Parathyroid adenoma (tissue), 2 donors: ENCODE results near the gene ZNF70.

Experiments
- H2AFZ ChIP-seq: fragments of 300-600 bp; sonication (generic); one replicate; pipeline ENCODE4 v1.7.0; 2017; ENCODE audit warnings: antibody characterized with exemption, mild to moderate bottlenecking
- H3K27ac ChIP-seq: fragments of 300-600 bp; sonication (generic); one replicate; pipeline ENCODE4 v1.7.0; 2017
- H3K27me3 ChIP-seq: fragments of 300-600 bp; sonication (generic); one replicate; pipeline ENCODE4 v1.7.0; 2017; ENCODE audit warnings: low read length; ENCODE audit not compliant: control insufficient read depth, insufficient read depth
- H3K36me3 ChIP-seq: fragments of 300-600 bp; sonication (generic); one replicate; pipeline ENCODE4 v1.7.0; 2017; ENCODE audit warnings: low read length; ENCODE audit not compliant: control insufficient read depth, insufficient read depth
- H3K4me1 ChIP-seq: fragments of 300-600 bp; sonication (generic); one replicate; pipeline ENCODE4 v1.7.0; 2017; ENCODE audit warnings: control low read depth
- H3K4me2 ChIP-seq: fragments of 300-600 bp; sonication (generic); one replicate; pipeline ENCODE4 v1.7.0; 2017; ENCODE audit warnings: low read length
- H3K4me3 ChIP-seq: fragments of 300-600 bp; sonication (generic); one replicate; pipeline ENCODE4 v1.7.0; 2017; ENCODE audit warnings: low read depth, low read length
- H3K79me2 ChIP-seq: fragments of 300-600 bp; sonication (generic); one replicate; pipeline ENCODE4 v1.7.0; 2017; ENCODE audit warnings: control low read depth
- H3K9ac ChIP-seq: fragments of 300-600 bp; sonication (generic); one replicate; pipeline ENCODE4 v1.7.0; 2017; ENCODE audit warnings: mild to moderate bottlenecking
- H3K9me3 ChIP-seq: fragments of 300-600 bp; sonication (generic); one replicate; pipeline ENCODE4 v1.7.0; 2017; ENCODE audit warnings: low read length; ENCODE audit not compliant: control insufficient read depth
- TF ChIP-seq, protein P1 (sequence below): fragments of 300-600 bp; sonication (generic); IDR thresholded peaks from one replicate; pipeline ENCODE4 v1.7.0; 2017; ENCODE audit warnings: antibody characterized with exemption, mild to moderate bottlenecking
- donor health status: primary hyperparathyroidism.

The ZNF70 gene

DNA sequence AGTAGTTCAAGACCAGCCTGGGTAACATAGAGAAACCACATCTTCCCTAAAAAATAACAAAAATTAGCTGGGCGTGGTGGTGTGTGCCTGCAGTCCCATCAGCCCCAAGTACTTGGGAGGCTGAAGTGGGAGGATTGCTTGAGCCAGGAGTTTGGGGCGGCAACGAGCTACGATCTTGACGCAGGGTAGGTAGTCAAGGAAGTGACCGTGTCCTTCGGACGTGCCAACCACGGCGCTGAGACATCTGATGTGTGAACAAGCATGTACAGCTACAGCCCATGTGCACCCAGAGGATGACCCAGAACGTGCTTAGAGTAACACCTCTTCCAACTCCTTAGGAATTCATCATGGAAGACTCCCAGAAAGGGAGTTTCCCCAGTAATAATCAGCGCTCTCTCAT lies 38.7 kb downstream of the ZNF70 start:
- TF ChIP-seq, protein P1, sequence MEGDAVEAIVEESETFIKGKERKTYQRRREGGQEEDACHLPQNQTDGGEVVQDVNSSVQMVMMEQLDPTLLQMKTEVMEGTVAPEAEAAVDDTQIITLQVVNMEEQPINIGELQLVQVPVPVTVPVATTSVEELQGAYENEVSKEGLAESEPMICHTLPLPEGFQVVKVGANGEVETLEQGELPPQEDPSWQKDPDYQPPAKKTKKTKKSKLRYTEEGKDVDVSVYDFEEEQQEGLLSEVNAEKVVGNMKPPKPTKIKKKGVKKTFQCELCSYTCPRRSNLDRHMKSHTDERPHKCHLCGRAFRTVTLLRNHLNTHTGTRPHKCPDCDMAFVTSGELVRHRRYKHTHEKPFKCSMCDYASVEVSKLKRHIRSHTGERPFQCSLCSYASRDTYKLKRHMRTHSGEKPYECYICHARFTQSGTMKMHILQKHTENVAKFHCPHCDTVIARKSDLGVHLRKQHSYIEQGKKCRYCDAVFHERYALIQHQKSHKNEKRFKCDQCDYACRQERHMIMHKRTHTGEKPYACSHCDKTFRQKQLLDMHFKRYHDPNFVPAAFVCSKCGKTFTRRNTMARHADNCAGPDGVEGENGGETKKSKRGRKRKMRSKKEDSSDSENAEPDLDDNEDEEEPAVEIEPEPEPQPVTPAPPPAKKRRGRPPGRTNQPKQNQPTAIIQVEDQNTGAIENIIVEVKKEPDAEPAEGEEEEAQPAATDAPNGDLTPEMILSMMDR, result no peak
- H3K4me2 ChIP-seq, result no peak overlapping the region
- H3K4me3 ChIP-seq, result no peak overlapping the region
- no peaks in the 10 kb centered on the region for H3K36me3 ChIP-seq
- no peaks in the 10 kb centered on the region for H3K4me1 ChIP-seq
- no peak overlapping the region for H3K9ac ChIP-seq
- no peaks in the 10 kb centered on the region for H3K27me3 ChIP-seq
- no peaks in the 10 kb centered on the region for H3K9me3 ChIP-seq
- H3K27ac ChIP-seq, result no peak overlapping the region
- no peak overlapping the region for H2AFZ ChIP-seq
- H3K79me2 ChIP-seq, result no peaks in the 10 kb centered on the region

DNA sequence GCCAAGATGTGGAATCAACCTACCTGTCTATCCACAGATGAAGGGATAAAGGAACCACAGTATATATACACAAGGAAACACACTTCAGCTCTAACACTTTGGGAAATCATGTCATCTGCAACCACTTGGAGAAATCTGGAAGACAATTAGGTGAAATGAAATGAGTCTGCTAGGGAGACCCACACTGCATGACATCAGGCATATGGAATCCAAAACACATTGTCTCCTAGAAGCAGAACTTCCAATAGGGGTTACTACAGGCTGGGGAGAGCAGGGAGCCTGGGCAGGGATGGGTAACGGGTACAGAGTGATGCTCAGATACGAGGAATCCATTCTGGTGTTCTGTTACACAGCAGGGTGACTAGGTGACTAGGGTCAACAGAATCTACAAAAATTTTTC lies 41.8 kb downstream of the ZNF70 start:
- no peaks in the 10 kb centered on the region for H3K9me3 ChIP-seq
- H3K36me3 ChIP-seq, result no peaks in the 10 kb centered on the region
- no peak overlapping the region for H3K27ac ChIP-seq
- no peak overlapping the region for H3K9ac ChIP-seq
- TF ChIP-seq, protein P1, result no peak
- no peaks in the 10 kb centered on the region for H3K79me2 ChIP-seq
- no peak overlapping the region for H3K4me3 ChIP-seq
- no peaks in the 10 kb centered on the region for H3K27me3 ChIP-seq
- peaks cover 6% of the 10 kb centered on the region for H3K4me1 ChIP-seq
- H3K4me2 ChIP-seq, result no peak overlapping the region
- H2AFZ ChIP-seq, result no peak overlapping the region

DNA sequence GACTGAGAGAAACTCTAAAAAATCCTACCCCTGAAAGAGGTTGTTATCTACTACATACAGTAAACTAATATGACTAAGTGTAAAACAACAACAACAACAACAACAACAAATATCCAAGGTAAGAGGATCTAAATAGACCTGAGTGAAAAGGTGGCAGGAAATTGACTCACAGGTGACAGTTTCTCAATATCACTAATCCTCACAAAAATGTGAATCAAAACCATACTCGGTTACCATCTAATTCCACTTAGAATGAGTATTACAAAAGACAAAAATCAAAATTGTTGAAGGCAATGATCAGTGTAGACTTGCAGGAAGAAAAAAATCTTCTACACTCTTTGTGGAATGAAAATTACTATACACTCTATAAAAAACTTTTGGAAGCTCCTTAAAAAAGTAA lies 42.6 kb downstream of the ZNF70 start:
- Histone ChIP-seq H3K9ac (no peak overlapping the region), H3K27ac (no peak overlapping the region), H3K79me2 (no peaks in the 10 kb centered on the region), H3K27me3 (no peaks in the 10 kb centered on the region), H2AFZ (no peak overlapping the region), H3K4me3 (no peak overlapping the region), H3K9me3 (no peaks in the 10 kb centered on the region), H3K4me2 (no peak overlapping the region), H3K36me3 (no peaks in the 10 kb centered on the region), H3K4me1 (peaks cover 6% of the 10 kb centered on the region)
- TF ChIP-seq, protein P1, result no peak

DNA sequence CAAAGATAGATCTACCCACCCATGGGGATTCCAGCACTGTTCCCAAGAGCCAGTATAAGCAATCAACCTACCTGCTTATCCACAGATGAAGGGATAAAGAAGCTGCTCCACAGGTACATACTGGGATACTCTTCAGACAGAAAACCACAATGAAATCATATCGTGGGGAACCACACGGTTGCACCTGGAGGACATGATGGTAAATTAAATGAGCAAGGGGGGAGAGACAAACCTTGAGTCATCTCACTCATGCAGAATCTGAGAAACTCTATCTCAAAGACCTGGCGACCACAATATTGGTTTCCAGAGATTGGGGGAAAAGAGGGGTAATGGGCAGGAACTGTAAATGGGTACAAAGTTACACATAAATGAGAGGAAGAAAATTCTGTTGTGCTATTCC lies 45.6 kb downstream of the ZNF70 start:
- H3K4me3 ChIP-seq, result no peak overlapping the region
- no peak overlapping the region for H2AFZ ChIP-seq
- H3K79me2 ChIP-seq, result no peaks in the 10 kb centered on the region
- TF ChIP-seq, protein P1, result no peak
- H3K27me3 ChIP-seq, result no peaks in the 10 kb centered on the region
- H3K4me2 ChIP-seq, result peak overlapping the region; percentile 55
- H3K9me3 ChIP-seq, result no peaks in the 10 kb centered on the region
- H3K9ac ChIP-seq, result no peak overlapping the region
- H3K4me1 ChIP-seq, result peaks cover 19% of the 10 kb centered on the region
- no peak overlapping the region for H3K27ac ChIP-seq
- H3K36me3 ChIP-seq, result no peaks in the 10 kb centered on the region

DNA sequence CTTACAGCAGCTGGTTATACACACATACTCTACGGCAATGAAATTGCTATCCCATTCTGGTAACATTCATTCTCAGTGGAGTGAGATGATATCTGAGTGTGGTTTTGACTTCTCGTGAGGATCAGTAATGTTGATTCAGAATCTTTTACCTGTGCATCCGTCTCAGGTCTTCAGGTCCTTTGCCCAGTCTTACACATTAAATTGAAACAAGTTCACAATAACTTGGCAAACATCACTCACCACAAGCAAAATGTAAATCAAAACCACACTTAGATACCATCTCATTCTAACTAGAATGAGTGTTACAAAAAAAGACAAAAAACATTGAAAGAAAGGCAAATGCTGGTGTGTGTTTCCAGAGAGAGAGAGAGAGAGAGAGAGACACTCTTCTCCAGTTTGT lies 46.1 kb downstream of the ZNF70 start:
- H3K27me3 ChIP-seq, result no peaks in the 10 kb centered on the region
- no peak overlapping the region for H3K9ac ChIP-seq
- H3K27ac ChIP-seq, result no peak overlapping the region
- H3K36me3 ChIP-seq, result no peaks in the 10 kb centered on the region
- peak overlapping the region; percentile 55 for H3K4me2 ChIP-seq
- H3K9me3 ChIP-seq, result no peaks in the 10 kb centered on the region
- TF ChIP-seq, protein P1, result no peak
- H2AFZ ChIP-seq, result no peak overlapping the region
- H3K4me1 ChIP-seq, result peaks cover 24% of the 10 kb centered on the region
- no peaks in the 10 kb centered on the region for H3K79me2 ChIP-seq
- H3K4me3 ChIP-seq, result peak overlapping the region; percentile 32
